ENCODE data around the gene OPN1LW.
A peak's percentile ranks its signal among the peaks of the same experiment; 100 is the strongest.
"Not testable (repeated sequence)": the region's sequence is repeated elsewhere in the genome, so short reads cannot be mapped to it uniquely, and the experiment has no call there.

The OPN1LW gene

DNA sequence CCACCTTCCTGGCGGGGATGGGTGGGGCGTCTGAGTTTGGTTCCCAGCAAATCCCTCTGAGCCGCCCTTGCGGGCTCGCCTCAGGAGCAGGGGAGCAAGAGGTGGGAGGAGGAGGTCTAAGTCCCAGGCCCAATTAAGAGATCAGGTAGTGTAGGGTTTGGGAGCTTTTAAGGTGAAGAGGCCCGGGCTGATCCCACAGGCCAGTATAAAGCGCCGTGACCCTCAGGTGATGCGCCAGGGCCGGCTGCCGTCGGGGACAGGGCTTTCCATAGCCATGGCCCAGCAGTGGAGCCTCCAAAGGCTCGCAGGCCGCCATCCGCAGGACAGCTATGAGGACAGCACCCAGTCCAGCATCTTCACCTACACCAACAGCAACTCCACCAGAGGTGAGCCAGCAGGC is at the start of gene OPN1LW:
OPN1LW (plus strand) TSS at position 234 of the 400 bp plus-strand sequence; CDS start at position 275, 41 bp downstream.
- not testable (repeated sequence) for DNase-seq

- no peak for DNase-seq
Observed at GRCh38 chrX:154094833-154095232, 49.2 kb upstream of the OPN1LW start.

- peak; percentile 15 for DNase-seq
Observed at GRCh38 chrX:154096140-154097002, 47.7 kb upstream of the OPN1LW start.

DNA sequence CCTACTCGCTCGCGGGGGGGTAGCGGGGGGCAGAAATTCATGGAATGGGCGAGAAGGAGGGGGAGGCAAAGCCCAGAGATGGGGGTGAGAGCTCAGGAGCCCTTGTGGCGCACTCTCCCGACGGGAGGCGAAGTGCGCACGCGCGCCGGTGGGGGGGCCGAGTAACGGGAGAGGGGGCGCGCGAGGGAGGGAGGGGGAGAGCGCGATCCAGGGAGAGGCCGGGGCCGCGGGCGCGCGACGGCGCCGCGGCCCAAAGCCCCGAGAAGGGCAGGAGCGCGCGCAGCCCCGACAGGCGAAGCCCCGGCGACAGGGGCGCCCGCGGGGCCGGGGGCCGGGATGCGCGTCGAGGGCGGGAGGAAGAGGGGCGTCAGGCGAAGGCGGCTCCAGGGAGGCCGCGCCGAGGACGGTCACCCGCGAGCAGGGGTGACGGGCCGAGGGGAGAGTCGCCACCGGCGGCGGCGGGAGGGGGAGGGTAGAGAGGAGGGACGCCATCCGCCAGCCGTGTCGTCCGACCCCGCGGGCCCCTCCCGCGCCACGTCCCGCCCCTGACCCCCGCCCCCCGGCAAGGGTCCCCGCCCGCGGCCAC is 46.9 kb upstream of the OPN1LW start:
- peak; percentile 79 for DNase-seq

GRCh38 chrX:154097589-154098541 is 46.2 kb upstream of the OPN1LW start, which contains the start of gene MECP2:
Gene MECP2, minus strand, starts transcription at chrX:154097717.
- DNase-seq: peak; percentile 88

DNA sequence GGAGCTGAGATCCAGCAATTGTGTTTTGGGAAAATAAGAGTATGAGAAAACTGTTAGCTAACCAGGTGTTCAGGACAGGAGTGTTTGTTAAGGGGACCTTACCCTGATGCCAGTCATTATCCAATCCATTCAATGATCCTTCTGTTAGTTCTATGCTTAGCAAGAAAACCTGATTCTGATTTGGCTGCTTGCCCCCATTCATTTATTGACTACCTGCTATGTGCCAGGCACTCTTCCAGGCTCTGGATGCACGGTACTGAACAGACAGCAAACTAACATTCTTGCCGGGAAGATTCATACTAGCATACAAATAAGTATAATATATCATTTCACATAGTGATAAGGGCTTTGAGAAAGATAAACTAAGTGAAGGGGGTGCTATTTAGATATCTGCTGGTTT is 45.5 kb upstream of the OPN1LW start:
- DNase-seq: no peak

GRCh38 chrX:154113729-154114128 is 30.3 kb upstream of the OPN1LW start:
- DNase-seq: no peak

GRCh38 chrX:154114652-154115051 is 29.4 kb upstream of the OPN1LW start:
- no peak for DNase-seq

GRCh38 chrX:154115071-154115470 is 29.0 kb upstream of the OPN1LW start:
- no peak for DNase-seq

DNA sequence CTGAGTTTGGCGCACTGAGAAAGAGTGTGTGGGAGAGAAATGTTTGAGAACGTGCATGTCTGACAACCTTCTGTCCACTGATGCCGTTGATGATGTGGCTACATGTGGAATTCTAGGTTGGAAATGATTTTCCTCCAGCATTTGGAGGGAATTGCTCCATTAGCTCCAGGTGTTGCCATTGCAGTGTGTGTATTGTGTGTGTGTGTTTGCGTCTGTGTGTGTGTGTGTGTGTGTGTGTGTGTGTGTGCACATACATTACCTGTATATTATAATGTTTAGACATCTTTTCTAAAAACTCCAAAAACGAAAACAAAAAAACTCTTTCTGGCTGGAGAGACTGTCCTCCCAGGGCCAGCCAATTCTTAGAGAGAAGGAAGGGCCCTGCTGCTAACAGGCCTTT is 28.3 kb upstream of the OPN1LW start:
- DNase-seq: no peak

- DNase-seq: no peak
Observed at GRCh38 chrX:154116426-154117211, 27.4 kb upstream of the OPN1LW start.

GRCh38 chrX:154117566-154117965 is 26.5 kb upstream of the OPN1LW start:
- no peak for DNase-seq

DNA sequence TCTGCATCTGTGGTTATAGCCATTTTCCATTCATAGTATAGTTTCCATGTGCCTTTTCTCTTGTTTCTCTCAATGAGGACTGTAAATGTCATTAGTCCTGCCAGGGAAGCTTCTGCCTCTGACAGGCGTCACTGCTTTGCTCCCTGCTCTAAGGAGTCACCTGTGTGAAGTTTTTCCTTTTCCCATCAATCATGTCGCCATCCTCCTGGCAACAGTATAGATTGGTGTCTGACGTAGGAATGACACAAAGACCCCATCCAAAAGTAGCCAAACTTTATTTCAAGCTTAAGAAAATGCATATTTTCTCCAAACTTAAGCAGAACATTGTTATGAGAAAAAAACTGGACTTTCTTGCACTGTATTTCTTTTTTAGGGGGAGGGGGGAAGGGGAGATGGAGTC is 23.5 kb upstream of the OPN1LW start:
- DNase-seq: no peak

DNA sequence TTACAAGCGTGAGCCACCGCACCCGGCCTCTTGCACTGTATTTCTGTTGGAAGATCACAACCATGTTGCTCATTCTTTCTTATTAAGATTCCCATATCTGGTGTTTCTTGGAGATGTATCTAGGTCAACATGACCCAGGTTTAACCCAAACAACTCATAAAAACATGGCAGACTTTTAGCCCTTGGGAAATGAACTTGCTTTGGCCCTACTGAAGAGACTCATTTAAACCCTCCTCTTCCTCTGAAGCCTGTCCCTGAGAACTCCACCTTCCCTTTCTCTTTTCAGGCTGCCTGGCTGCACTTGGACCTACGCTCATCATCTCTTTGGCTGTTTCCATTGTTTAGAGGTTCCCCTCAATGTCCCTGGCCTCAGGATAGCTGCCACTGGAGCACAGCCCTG is 22.8 kb upstream of the OPN1LW start:
- no peak for DNase-seq

DNA sequence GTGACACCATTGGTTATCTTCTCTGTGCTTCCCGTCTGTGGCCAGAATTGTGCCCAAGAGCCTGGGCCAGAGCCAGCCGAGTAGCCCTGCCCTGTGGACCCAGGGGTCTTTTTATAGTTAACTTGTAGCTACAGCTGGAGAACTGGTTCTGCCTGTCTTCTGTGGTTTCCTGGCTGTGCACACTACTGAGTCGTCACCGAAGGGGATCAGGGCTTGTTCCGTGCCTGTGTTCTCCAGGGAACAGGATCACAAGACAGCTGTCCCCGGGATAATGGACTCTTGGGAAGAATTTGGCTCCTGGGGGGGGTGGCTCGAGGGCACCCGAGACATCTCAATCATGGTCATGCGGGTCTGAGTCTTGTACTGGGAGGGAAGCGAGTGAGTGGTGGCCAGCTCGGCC is 22.1 kb upstream of the OPN1LW start:
- no peak for DNase-seq

- peak; percentile 38 for DNase-seq
Observed at GRCh38 chrX:154123241-154124219, 20.5 kb upstream of the OPN1LW start.

DNA sequence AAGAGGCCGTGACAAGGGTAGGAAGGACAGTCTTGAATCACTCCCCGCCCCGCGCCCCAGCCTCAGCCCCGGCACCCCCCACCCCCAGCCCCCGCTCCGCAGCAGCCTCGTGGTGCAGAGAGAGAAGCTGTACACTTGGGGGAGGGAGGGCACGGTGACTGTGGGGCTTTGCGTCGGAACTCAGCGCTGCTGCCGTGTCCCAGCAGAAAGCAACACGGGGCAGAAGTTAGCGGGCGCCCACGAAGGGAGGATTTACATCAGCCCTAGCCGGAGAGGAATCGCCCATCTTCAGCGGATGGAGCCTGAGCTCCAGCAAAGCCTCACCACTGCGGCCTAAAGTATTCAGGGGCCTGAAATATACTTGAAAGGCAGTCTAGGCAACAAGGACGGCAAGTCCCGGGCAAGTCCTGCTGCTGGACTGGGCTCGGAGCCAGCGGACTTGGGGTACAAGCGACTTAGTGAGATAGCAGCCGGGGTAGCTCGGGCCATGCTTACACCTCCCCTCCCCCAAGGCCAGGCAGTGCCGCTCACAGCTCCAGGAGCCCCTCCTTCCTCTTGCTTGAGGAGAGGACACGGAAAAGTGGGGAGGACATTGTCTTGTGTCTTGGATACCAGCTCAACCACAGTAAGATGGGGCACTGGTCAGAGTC is 18.5 kb upstream of the OPN1LW start:
- DNase-seq: no peak

GRCh38 chrX:154126101-154126500 is 17.9 kb upstream of the OPN1LW start:
- no peak for DNase-seq

- DNase-seq: no peak
Observed at GRCh38 chrX:154131955-154132354, 12.1 kb upstream of the OPN1LW start.

GRCh38 chrX:154132366-154132765 is 11.7 kb upstream of the OPN1LW start:
- DNase-seq: no peak
